ENCODE results near the gene HRCT1. TPM values are rescaled to one million over a fixed set of nuclear protein-coding genes. Genes with fewer than 3 reads are reported as not detected.

HRCT1 gene
- total RNA-seq, 4 donors from 2014 or later: 0.81 to 11.8 (median 3.3) TPM

- Histone ChIP-seq H3K36me3 (no peaks in the 10 kb centered on the region), H3K27me3 (no peaks in the 10 kb centered on the region), H3K4me3 (replicated peaks in 1 of 3) (no peak overlapping the region), H3K4me1 (no peaks in the 10 kb centered on the region), H3K27ac (no peak overlapping the region), H3K9me3 (no peaks in the 10 kb centered on the region)
- WGBS, 2 donors: 92 to 94% methylated on average over 4 of the region's 4 CpGs
- intact Hi-C loops (cut with DNase I): no loop called here
- DNase-seq: no peak
- TF ChIP-seq CTCF (IDR thresholded peaks at IDR 0.05): no peak
- TF ChIP-seq POLR2A (IDR thresholded peaks at IDR 0.05): no peak
Measured at GRCh38 chr9:35867538-35867937, 38.5 kb upstream of the HRCT1 start.

GRCh38 chr9:35868933-35869332 lies 37.1 kb upstream of the HRCT1 start:
- no peak overlapping the region for H3K27ac ChIP-seq
- no peak for DNase-seq
- H3K4me3 ChIP-seq (replicated peaks in 1 of 3): no peak overlapping the region
- no peaks in the 10 kb centered on the region for H3K4me1 ChIP-seq
- TF ChIP-seq CTCF (IDR thresholded peaks at IDR 0.05) (no peak), POLR2A (IDR thresholded peaks at IDR 0.05) (no peak)
- intact Hi-C loops (cut with DNase I): no loop called here
- H3K27me3 ChIP-seq: no peaks in the 10 kb centered on the region
- H3K9me3 ChIP-seq: no peaks in the 10 kb centered on the region
- H3K36me3 ChIP-seq: no peaks in the 10 kb centered on the region
- 63 to 79% methylated on average over 2 of the region's 2 CpGs for whole genome bisulfite sequencing, 2 donors

GRCh38 chr9:35869621-35870216 lies 36.3 kb upstream of the HRCT1 start:
- intact Hi-C loops (cut with DNase I): no loop called here
- 89 to 95% methylated on average over 11 to 12 of the region's 19 CpGs for WGBS, 2 donors

GRCh38 chr9:35870351-35870923 lies 35.6 kb upstream of the HRCT1 start, which contains the start of gene OR13J1:
Gene OR13J1 (minus strand): TSS chr9:35870401. CDS start chr9:35870401, 0 bp downstream.
- H3K4me3 ChIP-seq (replicated peaks in 1 of 3): no peak within 1 kb of the TSS
- H3K27ac ChIP-seq: no peak within 1 kb of the TSS
- H3K9me3 ChIP-seq: no peaks in the 10 kb centered on the region
- H3K4me1 ChIP-seq: no peaks in the 10 kb centered on the region
- H3K27me3 ChIP-seq: no peaks in the 10 kb centered on the region
- intact Hi-C loops (cut with DNase I): no loop called here
- no peaks in the 10 kb centered on the region for H3K36me3 ChIP-seq
- TF ChIP-seq CTCF (IDR thresholded peaks at IDR 0.05) (no peak), POLR2A (IDR thresholded peaks at IDR 0.05) (no peak)
- no peak for DNase-seq
- WGBS, 2 donors: 88% methylated on average over 8 of the region's 8 CpGs

More at GRCh38 chr9:35869621-35870216, 36.3 kb upstream of the HRCT1 start:
- no peaks in the 10 kb centered on the region for H3K27me3 ChIP-seq
- H3K27ac ChIP-seq: no peak overlapping the region
- no peak for DNase-seq
- H3K4me3 ChIP-seq (replicated peaks in 1 of 3): no peak overlapping the region
- TF ChIP-seq POLR2A (IDR thresholded peaks at IDR 0.05) (no peak), CTCF (IDR thresholded peaks at IDR 0.05) (no peak)
- no peaks in the 10 kb centered on the region for H3K4me1 ChIP-seq
- H3K9me3 ChIP-seq: no peaks in the 10 kb centered on the region
- no peaks in the 10 kb centered on the region for H3K36me3 ChIP-seq

- H3K27me3 ChIP-seq: no peaks in the 10 kb centered on the region
- intact Hi-C loops (cut with DNase I): no loop called here
- 76 to 82% methylated on average over 3 of the region's 3 CpGs for WGBS, 2 donors
- H3K4me1 ChIP-seq: no peaks in the 10 kb centered on the region
- TF ChIP-seq CTCF (IDR thresholded peaks at IDR 0.05) (no peak), POLR2A (IDR thresholded peaks at IDR 0.05) (no peak)
- no peak overlapping the region for H3K4me3 ChIP-seq (replicated peaks in 1 of 3)
- no peaks in the 10 kb centered on the region for H3K9me3 ChIP-seq
- no peak overlapping the region for H3K27ac ChIP-seq
- no peaks in the 10 kb centered on the region for H3K36me3 ChIP-seq
- DNase-seq: no peak
Measured at GRCh38 chr9:35871545-35871944, 34.5 kb upstream of the HRCT1 start.

Measured in thyroid gland (tissue), 4 donors.